HEK293T (cell line): ENCODE results near the gene NUBPL.

ENCODE experiments used
- ARNT ChIP-seq: fragments of 450-650 bp; IDR thresholded peaks from 2 replicates; pipeline ENCODE4 v1.6.1; 2017; ENCODE audit warnings: mild to moderate bottlenecking
- FOXK2 ChIP-seq: fragments of 450-650 bp; IDR thresholded peaks from 2 replicates; pipeline ENCODE4 v1.6.1; 2016; ENCODE audit warnings: mild to moderate bottlenecking
- HDGF ChIP-seq: fragments of 450-650 bp; IDR thresholded peaks from 2 replicates; pipeline ENCODE4 v1.6.1; 2017; ENCODE audit warnings: antibody characterized with exemption, borderline replicate concordance
- L3MBTL2 ChIP-seq: fragments of 450-650 bp; conservative IDR thresholded peaks from 2 replicates; pipeline ENCODE4 v1.6.1; 2016; ENCODE audit warnings: mild to moderate bottlenecking
- SP1 ChIP-seq: fragments of 450-650 bp; IDR thresholded peaks from 2 replicates; pipeline ENCODE4 v1.6.1; 2017
- SUZ12 ChIP-seq: fragments of 450-650 bp; IDR thresholded peaks from 2 replicates; pipeline ENCODE4 v1.6.1; 2016; ENCODE audit warnings: mild to moderate bottlenecking

GRCh38 chr14:31858868-31859267 lies 297.7 kb downstream of the NUBPL start:
- TF ChIP-seq HDGF (no peak), ARNT (no peak), SP1 (no peak), FOXK2 (no peak), SUZ12 (no peak), L3MBTL2 (no peak)
